Measurements from ENCODE around the gene DCP2.

DNA sequence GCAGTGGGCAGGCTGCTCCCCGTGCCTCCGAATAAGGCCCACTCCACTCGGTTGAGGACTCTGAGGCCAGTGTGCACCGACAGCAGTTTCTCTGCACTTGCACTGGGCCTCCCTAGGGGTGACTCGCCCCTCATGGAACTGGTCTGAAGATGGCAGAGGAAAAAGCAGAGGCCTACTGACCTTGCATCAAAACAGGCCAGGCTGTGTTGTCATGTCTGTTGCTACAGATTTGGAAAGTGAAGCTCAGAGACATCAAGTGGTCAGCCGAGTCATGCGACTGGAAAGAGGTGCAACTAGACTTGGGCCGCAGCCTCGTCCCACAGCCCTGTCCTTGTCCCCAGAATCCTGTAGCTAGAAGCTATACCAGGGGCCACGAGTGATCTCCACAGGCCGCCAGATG lies 78.3 kb downstream of the DCP2 start:
- TF ChIP-seq, protein P1, sequence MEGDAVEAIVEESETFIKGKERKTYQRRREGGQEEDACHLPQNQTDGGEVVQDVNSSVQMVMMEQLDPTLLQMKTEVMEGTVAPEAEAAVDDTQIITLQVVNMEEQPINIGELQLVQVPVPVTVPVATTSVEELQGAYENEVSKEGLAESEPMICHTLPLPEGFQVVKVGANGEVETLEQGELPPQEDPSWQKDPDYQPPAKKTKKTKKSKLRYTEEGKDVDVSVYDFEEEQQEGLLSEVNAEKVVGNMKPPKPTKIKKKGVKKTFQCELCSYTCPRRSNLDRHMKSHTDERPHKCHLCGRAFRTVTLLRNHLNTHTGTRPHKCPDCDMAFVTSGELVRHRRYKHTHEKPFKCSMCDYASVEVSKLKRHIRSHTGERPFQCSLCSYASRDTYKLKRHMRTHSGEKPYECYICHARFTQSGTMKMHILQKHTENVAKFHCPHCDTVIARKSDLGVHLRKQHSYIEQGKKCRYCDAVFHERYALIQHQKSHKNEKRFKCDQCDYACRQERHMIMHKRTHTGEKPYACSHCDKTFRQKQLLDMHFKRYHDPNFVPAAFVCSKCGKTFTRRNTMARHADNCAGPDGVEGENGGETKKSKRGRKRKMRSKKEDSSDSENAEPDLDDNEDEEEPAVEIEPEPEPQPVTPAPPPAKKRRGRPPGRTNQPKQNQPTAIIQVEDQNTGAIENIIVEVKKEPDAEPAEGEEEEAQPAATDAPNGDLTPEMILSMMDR (IDR thresholded peaks at IDR 0.05): no peak
- no peak for TF ChIP-seq EP300 (IDR thresholded peaks at IDR 0.05)
- TF ChIP-seq POLR2A (IDR thresholded peaks at IDR 0.05): no peak
